Measurements from ENCODE around the gene COPS7A.
A peak's percentile ranks its signal among the peaks of the same experiment; 100 is the strongest.
"Not testable (repeated sequence)": the region's sequence is repeated elsewhere in the genome, so short reads cannot be mapped to it uniquely, and the experiment has no call there.

COPS7A gene

GRCh38 chr12:6700646-6701051 lies 23.2 kb upstream of the COPS7A start, which contains the start of gene PIANP:
TSS of gene PIANP (minus strand) at chr12:6700815. CDS start at chr12:6698061, 2,754 bp downstream.
- DNase-seq (ENCODE audit: low spot score) = peak; percentile 38
- ChIA-PET CTCF (no interaction called here), POLR2A (ENCODE audit: low non-redundant PET) (interaction anchor here (0.6 kb wide), 2 partner anchors 249 to 308 kb away, joined by 4 to 6 read pairs; partner anchors contain the start of gene TAPBPL)
- H3K27ac ChIP-seq = no peak within 1 kb of the TSS
- TF ChIP-seq CTCF (conservative IDR thresholded peaks at IDR 0.05; ENCODE audit: low read depth) = no peak

GRCh38 chr12:6701078-6701768 lies 22.6 kb upstream of the COPS7A start:
- no peak for TF ChIP-seq CTCF (conservative IDR thresholded peaks at IDR 0.05; ENCODE audit: low read depth)
- POLR2A ChIA-PET (ENCODE audit: low non-redundant PET) = no interaction called here
- DNase-seq (ENCODE audit: low spot score) = no peak
- CTCF ChIA-PET = no interaction called here
- H3K27ac ChIP-seq = no peak overlapping the region

- CTCF ChIA-PET = interaction anchor here (0.6 kb wide), 1 partner anchor 27 kb away, joined by 4 read pairs; no protein-coding TSS in a partner anchor
- POLR2A ChIA-PET (ENCODE audit: low non-redundant PET) = no interaction called here
- no peak for DNase-seq (ENCODE audit: low spot score)
- no peak for TF ChIP-seq CTCF (conservative IDR thresholded peaks at IDR 0.05; ENCODE audit: low read depth)
- no peak overlapping the region for H3K27ac ChIP-seq
These were observed 20.2 kb upstream of the COPS7A start for GRCh38 chr12:6703631-6704030.

- DNase-seq (ENCODE audit: low spot score); H3K27ac ChIP-seq; CTCF ChIA-PET; POLR2A ChIA-PET (ENCODE audit: low non-redundant PET): not testable (repeated sequence)
These were observed 15.5 kb upstream of the COPS7A start for GRCh38 chr12:6708351-6708750.

GRCh38 chr12:6708960-6709394 lies 14.9 kb upstream of the COPS7A start:
- TF ChIP-seq CTCF (conservative IDR thresholded peaks at IDR 0.05; ENCODE audit: low read depth) = no peak
- no peak for DNase-seq (ENCODE audit: low spot score)
- CTCF ChIA-PET = no interaction called here
- POLR2A ChIA-PET (ENCODE audit: low non-redundant PET) = no interaction called here
- no peak overlapping the region for H3K27ac ChIP-seq

GRCh38 chr12:6716031-6716873 lies 7.6 kb upstream of the COPS7A start:
- POLR2A ChIA-PET (ENCODE audit: low non-redundant PET) = interaction anchor here (0.6 kb wide), 1 partner anchor 135 kb away, joined by 3 read pairs; the partner anchor contains the start of gene CDCA3
- H3K27ac ChIP-seq; CTCF ChIA-PET; DNase-seq (ENCODE audit: low spot score): not testable (repeated sequence)

- CTCF ChIA-PET = no interaction called here
These were observed 6.9 kb upstream of the COPS7A start for GRCh38 chr12:6716874-6717437.

More at GRCh38 chr12:6716874-6717437, 6.9 kb upstream of the COPS7A start:
- POLR2A ChIA-PET (ENCODE audit: low non-redundant PET) = interaction anchor here (0.6 kb wide), 1 partner anchor 134 kb away, joined by 3 read pairs; the partner anchor contains the start of gene CDCA3
- no peak for DNase-seq (ENCODE audit: low spot score)
- no peak overlapping the region for H3K27ac ChIP-seq
- TF ChIP-seq CTCF (conservative IDR thresholded peaks at IDR 0.05; ENCODE audit: low read depth) = no peak
